Left kidney (tissue), 8 donors: Measurements from ENCODE around the gene SH3RF2. TPM values are rescaled to one million over a fixed set of nuclear protein-coding genes. Genes with fewer than 3 reads are reported as not detected.
"Not testable (repeated sequence)": the region's sequence is repeated elsewhere in the genome, so short reads cannot be mapped to it uniquely, and the experiment has no call there.

ENCODE experiments used
- DNase-seq: peaks from one replicate; pipeline ENCODE4 v3.0.0-alpha.2; 2013
- long read RNA-seq, 8 donors: transcript quantifications; one replicate each; lab custom pipeline, GENCODE V29; 2026
- polyA plus RNA-seq: library from polyadenylated mRNA; unstranded; fragments of 120-200 nt; gene quantifications from one replicate; pipeline ENCODE4 v1.2.1, GENCODE V29; 2013; ENCODE audit not compliant: insufficient read length

SH3RF2 gene
- 5.4 TPM for polyA plus RNA-seq
- long read RNA-seq, donor 1 = 0 reads
- long read RNA-seq, donor 2 = 0 reads
- long read RNA-seq, donor 3 = 0 reads
- long read RNA-seq, donor 4 = 0 reads
- long read RNA-seq, donor 5 = 0 reads
- long read RNA-seq, donor 6 = 0 reads
- long read RNA-seq, donor 7 = 0 reads
- long read RNA-seq, donor 8 = 0 reads

- peak; percentile 73 for DNase-seq
Measured at GRCh38 chr5:145936401-145937131, at the start of gene SH3RF2. TSS of gene SH3RF2 (plus strand) at chr5:145936578. CDS start at chr5:145937929, 1,351 bp downstream.

GRCh38 chr5:145887217-145887616 is 49.2 kb upstream of the SH3RF2 start:
- no peak for DNase-seq

GRCh38 chr5:145887976-145888574 is 48.3 kb upstream of the SH3RF2 start:
- DNase-seq = peak; percentile 52

GRCh38 chr5:145889611-145890010 is 46.8 kb upstream of the SH3RF2 start:
- no peak for DNase-seq

- DNase-seq = not testable (repeated sequence)
Measured at GRCh38 chr5:145891378-145891777, 45.0 kb upstream of the SH3RF2 start.

GRCh38 chr5:145898171-145898570 is 38.2 kb upstream of the SH3RF2 start:
- DNase-seq = no peak

- DNase-seq = no peak
Measured at GRCh38 chr5:145902421-145902820, 34.0 kb upstream of the SH3RF2 start.

GRCh38 chr5:145903113-145903512 is 33.3 kb upstream of the SH3RF2 start:
- DNase-seq = no peak

GRCh38 chr5:145903867-145904266 is 32.5 kb upstream of the SH3RF2 start:
- no peak for DNase-seq

GRCh38 chr5:145904743-145905142 is 31.6 kb upstream of the SH3RF2 start:
- no peak for DNase-seq

- no peak for DNase-seq
Measured at GRCh38 chr5:145906401-145906800, 30.0 kb upstream of the SH3RF2 start.

- no peak for DNase-seq
Measured at GRCh38 chr5:145908206-145908960, 28.0 kb upstream of the SH3RF2 start.

GRCh38 chr5:145911164-145911563 is 25.2 kb upstream of the SH3RF2 start:
- no peak for DNase-seq

GRCh38 chr5:145912019-145912418 is 24.4 kb upstream of the SH3RF2 start:
- no peak for DNase-seq

- DNase-seq = no peak
Measured at GRCh38 chr5:145912594-145912993, 23.8 kb upstream of the SH3RF2 start.

- DNase-seq = no peak
Measured at GRCh38 chr5:145913701-145914100, 22.7 kb upstream of the SH3RF2 start.

- DNase-seq = no peak
Measured at GRCh38 chr5:145915970-145916638, 20.3 kb upstream of the SH3RF2 start.

- DNase-seq = no peak
Measured at GRCh38 chr5:145917288-145917687, 19.1 kb upstream of the SH3RF2 start.

GRCh38 chr5:145918397-145918796 is 18.0 kb upstream of the SH3RF2 start:
- DNase-seq = no peak

- DNase-seq = no peak
Measured at GRCh38 chr5:145919413-145919812, 17.0 kb upstream of the SH3RF2 start.

- DNase-seq = no peak
Measured at GRCh38 chr5:145920542-145921210, 15.7 kb upstream of the SH3RF2 start.

- DNase-seq = no peak
Measured at GRCh38 chr5:145921211-145921610, 15.2 kb upstream of the SH3RF2 start.
